Measurements from ENCODE around the gene TMEM181. TPM values are rescaled to one million over a fixed set of nuclear protein-coding genes. Genes with fewer than 3 reads are reported as not detected.

The TMEM181 gene
- polyA plus RNA-seq, 1 of the 3 experiments (the other 2 are of a cell fraction), result 19.5 TPM

DNA sequence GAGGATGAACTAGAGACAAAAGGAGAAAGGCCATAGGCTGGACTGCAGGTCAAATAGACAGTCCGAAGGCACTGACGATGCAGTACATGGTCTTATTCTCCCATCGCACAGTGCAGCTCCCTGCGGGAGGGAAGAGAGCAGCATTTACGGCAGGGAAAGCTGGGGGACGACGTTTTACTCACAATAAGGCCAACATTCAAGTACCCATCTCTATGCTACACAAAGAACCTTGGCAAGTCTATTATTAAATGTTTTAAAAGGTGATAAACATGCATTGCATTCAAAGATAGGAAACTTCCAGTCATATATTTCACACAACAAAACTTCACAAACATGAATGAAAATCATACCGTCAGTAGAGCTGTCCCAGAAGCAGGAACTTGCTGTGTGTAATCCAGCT lies 76.9 kb downstream of the TMEM181 start:
- Histone ChIP-seq H3K9me3 (no peaks in the 10 kb centered on the region), H3K9me2 (no peaks in the 10 kb centered on the region), H3K27ac (ENCODE audit: low read depth in 2 of 2, low read length in 1 of 2) (no peak overlapping the region), H3K4me1 (ENCODE audit: control insufficient read depth in 1 of 2, insufficient read depth in 2 of 2, low read depth in 1 of 2, low read length in 1 of 2) (peaks cover 21 to 25% of the 10 kb centered on the region in 2 experiments; a peak in 3 of 4 replicates), H2AFZ (ENCODE audit: low read depth) (no peak overlapping the region), H4K20me1 (ENCODE audit: insufficient read depth) (peaks cover 36% of the 10 kb centered on the region), H3F3A (replicated peaks; ENCODE audit: insufficient read depth) (peaks cover 50% of the 10 kb centered on the region), H3K36me3 (replicated peaks in 1 of 2; ENCODE audit: control insufficient read depth in 1 of 2, insufficient read depth in 2 of 2, low read length in 1 of 2) (peaks cover 49 to 64% of the 10 kb centered on the region in 2 experiments), H3K4me3 (ENCODE audit: low read depth in 2 of 2, low read length in 1 of 2) (no peak overlapping the region), H3K79me2 (ENCODE audit: insufficient read depth) (peaks cover 58% of the 10 kb centered on the region), H3K4me2 (no peak overlapping the region), H3K27me3 (ENCODE audit: insufficient read depth) (no peaks in the 10 kb centered on the region), H3K9ac (no peak overlapping the region)
- WGBS (ENCODE audit: low lambda C conversion rate), result 97% methylated on average over 8 of the region's 8 CpGs
- no peak for TF ChIP-seq SMC3 (IDR thresholded peaks at IDR 0.05; ENCODE audit: low read depth, low read length)
- TF ChIP-seq FOXJ3 (CRISPR knock-in tag; IDR thresholded peaks at IDR 0.05), result no peak
- TF ChIP-seq JUND (IDR thresholded peaks at IDR 0.05), result no peak
- no peak for TF ChIP-seq NFIC (IDR thresholded peaks at IDR 0.05; ENCODE audit: borderline replicate concordance)
- TF ChIP-seq NRF1 (IDR thresholded peaks at IDR 0.05; ENCODE audit: low read depth, low read length), result no peak
- TF ChIP-seq MEF2A (IDR thresholded peaks at IDR 0.05; ENCODE audit: borderline replicate concordance, low read depth), result no peak
- no peak for TF ChIP-seq POLR2AphosphoS5 (IDR thresholded peaks at IDR 0.05; ENCODE audit: low read depth, low read length)
- no peak for TF ChIP-seq REST (IDR thresholded peaks at IDR 0.05; ENCODE audit: low read depth, low read length)
- no peak for TF ChIP-seq RFX5 (IDR thresholded peaks at IDR 0.05; ENCODE audit: low read length)
- no peak for TF ChIP-seq RCOR1 (IDR thresholded peaks at IDR 0.05; ENCODE audit: low read length)
- TF ChIP-seq RAD21 (IDR thresholded peaks at IDR 0.05; ENCODE audit: low read length), result no peak
- TF ChIP-seq RXRA (IDR thresholded peaks at IDR 0.05; ENCODE audit: borderline replicate concordance, low read depth), result no peak
- TF ChIP-seq, protein P1, sequence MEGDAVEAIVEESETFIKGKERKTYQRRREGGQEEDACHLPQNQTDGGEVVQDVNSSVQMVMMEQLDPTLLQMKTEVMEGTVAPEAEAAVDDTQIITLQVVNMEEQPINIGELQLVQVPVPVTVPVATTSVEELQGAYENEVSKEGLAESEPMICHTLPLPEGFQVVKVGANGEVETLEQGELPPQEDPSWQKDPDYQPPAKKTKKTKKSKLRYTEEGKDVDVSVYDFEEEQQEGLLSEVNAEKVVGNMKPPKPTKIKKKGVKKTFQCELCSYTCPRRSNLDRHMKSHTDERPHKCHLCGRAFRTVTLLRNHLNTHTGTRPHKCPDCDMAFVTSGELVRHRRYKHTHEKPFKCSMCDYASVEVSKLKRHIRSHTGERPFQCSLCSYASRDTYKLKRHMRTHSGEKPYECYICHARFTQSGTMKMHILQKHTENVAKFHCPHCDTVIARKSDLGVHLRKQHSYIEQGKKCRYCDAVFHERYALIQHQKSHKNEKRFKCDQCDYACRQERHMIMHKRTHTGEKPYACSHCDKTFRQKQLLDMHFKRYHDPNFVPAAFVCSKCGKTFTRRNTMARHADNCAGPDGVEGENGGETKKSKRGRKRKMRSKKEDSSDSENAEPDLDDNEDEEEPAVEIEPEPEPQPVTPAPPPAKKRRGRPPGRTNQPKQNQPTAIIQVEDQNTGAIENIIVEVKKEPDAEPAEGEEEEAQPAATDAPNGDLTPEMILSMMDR (IDR thresholded peaks at IDR 0.05), result no peak
- no peak for TF ChIP-seq USF1 (IDR thresholded peaks at IDR 0.05; ENCODE audit: borderline replicate concordance, low read depth)
- TF ChIP-seq FOXM1 (IDR thresholded peaks at IDR 0.05; ENCODE audit: low read depth), result no peak
- no peak for TF ChIP-seq PBX3 (IDR thresholded peaks at IDR 0.05)
- no peak for TF ChIP-seq SIN3A (IDR thresholded peaks at IDR 0.05; ENCODE audit: borderline replicate concordance, low read depth, low read length)
- no peak for TF ChIP-seq YY1 (IDR thresholded peaks at IDR 0.05; ENCODE audit: low read depth)
- no peak for TF ChIP-seq GABPA (IDR thresholded peaks at IDR 0.05; ENCODE audit: low read depth)
- DNase-seq, result no peak
- POLR2A ChIA-PET, result no interaction called here
- CTCF ChIA-PET, result no interaction called here
